GM18951 (cell line): ENCODE data around the gene NUP107.

Experiments used
- POLR2A ChIP-seq: IDR thresholded peaks from 4 replicates; pipeline ENCODE4 v1.6.1; 2011; ENCODE audit warnings: mild to moderate bottlenecking; ENCODE audit not compliant: insufficient read length, insufficient read depth; ENCODE audit errors: extremely low read depth
- in situ Hi-C: fragments of 300-500 bp; cut with MboI; formaldehyde crosslinking; loops from one replicate; pipeline ENCODE4 v1.12.0; 2022; ENCODE audit warnings: low sequenced_read_pairs, mixed read lengths, inconsistent platforms; ENCODE audit not compliant: unreplicated experiment

Gene NUP107

DNA sequence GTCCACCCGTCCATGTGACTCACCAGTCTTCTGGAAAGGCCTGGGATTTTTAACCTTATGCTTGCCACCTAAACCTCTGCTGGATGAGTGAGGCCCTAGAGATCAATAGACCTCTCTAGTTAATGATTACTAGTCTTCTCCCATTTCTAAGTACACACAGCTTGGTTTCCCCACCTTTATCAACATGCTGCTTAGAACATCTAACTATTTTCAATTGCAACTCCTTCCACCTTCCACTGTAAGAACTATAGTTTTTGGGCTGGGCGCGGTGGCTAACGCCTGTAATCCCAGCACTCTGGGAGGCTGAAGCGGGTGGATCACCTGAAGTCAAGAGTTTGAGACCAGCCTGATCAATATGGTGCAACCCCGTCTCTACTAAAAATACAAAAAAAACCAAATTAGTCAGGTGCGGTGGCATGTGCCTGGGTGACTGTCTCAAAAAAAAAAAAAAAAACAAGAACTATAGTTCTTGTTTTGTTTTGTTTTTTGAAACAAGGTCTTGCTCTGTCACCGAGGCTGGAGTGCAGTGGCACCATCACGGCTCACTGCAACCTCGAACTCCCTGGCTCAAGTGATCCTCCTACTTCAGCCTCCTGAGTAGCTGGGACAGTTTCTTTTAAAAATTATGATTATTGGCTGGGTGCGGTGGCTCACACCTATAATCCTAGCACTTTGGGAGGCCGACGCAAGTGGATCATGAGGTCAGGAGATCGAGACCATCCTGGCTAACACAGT lies 102.5 kb downstream of the NUP107 start:
- in situ Hi-C loops, result no loop called here

DNA sequence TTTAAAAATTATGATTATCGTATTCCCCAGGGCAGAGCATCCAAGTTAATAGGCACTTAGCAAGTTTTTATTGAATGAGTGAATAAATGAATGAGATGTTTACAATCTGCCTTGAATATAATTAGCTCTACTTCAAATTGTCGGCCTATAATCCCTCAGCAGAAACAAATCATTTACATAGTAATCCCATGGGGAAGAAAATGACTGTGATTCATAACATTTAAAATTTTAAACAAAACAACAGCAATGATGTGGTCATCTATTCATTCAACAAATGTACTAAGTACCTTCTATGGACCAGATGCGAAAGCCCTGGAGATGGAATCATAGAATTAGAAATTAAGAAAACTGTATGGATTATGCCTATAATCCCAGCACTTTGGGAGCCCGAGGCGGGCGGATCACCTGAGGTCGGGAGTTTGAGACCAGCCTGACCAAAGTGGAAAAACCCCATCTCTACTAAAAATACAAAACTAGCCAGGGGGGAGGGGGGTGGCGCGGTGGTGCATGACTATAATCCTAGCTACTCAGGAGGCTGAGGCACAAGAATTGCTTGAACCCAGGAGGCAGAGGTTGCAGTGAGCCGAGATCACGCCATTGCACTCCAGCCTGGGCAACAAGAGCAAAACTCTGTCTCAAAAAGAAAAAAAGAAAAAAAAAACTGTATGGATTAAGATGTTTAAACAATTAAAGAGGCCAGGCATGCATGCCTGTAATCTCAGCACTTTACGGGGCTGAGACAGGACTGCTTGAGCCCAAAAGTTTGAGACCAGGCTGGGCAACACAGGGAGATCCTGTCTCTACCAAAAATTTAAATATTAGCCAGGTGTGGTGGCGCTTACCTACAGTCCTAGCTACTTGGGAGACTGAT lies 103.5 kb downstream of the NUP107 start:
- in situ Hi-C loops, result no loop called here

More for the DNA sequence above, 102.5 kb downstream of the NUP107 start:
- no peak for TF ChIP-seq POLR2A

GRCh38 chr12:68790952-68791234 lies 104.1 kb downstream of the NUP107 start:
- TF ChIP-seq POLR2A, result no peak
- in situ Hi-C loops, result no loop called here

More for the DNA sequence above, 103.5 kb downstream of the NUP107 start:
- no peak for TF ChIP-seq POLR2A

- in situ Hi-C loops, result no loop called here
- no peak for TF ChIP-seq POLR2A
Observed at GRCh38 chr12:68791897-68792481, 105.2 kb downstream of the NUP107 start.

DNA sequence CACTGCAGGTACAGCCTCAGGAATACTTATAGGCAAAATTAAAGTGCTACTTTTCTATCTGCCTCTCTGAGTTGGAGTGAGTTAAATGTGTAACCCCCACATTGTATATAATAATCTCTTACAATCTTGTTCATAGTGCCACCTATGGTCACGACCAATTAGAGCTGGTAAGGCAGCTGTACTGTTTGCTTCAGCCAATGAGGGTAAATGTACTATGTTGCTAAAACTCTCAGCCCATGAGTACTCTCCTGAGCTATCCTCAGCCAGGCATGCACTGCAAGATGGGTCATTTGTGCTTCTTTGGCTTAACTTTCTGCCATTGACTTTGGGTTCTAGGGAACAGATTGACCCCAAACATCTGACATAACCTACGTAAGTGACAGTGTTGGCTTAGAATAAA lies 106.2 kb downstream of the NUP107 start:
- in situ Hi-C loops, result no loop called here
- TF ChIP-seq POLR2A, result no peak

DNA sequence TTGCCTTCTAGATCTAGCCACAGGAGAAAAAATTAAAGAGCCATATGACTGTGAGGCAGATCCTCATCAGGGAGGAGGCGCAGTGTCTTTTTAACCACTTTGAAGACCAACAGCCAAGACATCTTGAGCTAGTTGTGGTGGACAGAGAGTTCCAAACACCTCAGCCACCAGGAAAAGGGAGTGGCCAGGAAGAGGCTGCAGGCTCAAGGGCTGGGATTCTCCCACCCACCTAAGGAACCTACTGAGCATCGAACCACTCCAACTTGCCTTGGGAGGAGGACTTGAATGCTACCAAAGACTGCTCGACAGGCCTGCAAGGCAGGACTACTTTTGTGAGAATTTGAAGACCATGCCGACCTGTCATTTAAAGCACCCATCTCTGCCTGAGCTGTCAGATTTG lies 106.7 kb downstream of the NUP107 start:
- in situ Hi-C loops, result no loop called here
- TF ChIP-seq POLR2A, result no peak

DNA sequence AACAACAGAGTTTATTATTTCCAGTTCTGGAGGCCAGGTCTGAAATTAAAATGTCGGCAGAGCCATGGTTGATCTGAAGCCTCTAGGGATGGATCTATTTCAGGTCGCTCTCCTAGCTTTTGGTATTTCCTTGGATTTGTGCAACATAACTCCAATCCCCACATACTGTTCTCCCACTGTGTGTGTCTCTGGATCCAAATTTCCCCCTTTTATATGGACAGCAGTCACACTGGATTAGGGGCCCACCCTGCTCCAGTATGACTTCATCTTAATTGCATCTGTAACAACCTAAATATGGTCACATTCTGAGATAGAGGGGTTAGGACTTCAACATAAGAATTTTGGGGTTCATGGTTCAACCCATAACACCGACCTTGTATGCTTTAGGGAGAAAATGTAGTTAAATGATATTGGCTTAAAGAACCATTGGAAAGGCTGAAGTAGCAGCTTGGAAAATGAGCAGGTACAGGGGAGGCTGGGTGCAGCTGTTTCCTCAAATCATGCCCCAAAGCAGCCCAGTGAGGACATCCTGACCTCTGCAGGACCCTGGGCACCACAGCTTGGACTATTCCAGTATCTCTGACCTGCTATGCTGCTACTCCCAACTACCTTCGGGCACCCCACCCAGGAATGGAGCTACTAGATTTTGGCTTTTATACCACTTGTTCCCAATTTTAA lies 107.3 kb downstream of the NUP107 start:
- TF ChIP-seq POLR2A, result no peak
- in situ Hi-C loops, result no loop called here

DNA sequence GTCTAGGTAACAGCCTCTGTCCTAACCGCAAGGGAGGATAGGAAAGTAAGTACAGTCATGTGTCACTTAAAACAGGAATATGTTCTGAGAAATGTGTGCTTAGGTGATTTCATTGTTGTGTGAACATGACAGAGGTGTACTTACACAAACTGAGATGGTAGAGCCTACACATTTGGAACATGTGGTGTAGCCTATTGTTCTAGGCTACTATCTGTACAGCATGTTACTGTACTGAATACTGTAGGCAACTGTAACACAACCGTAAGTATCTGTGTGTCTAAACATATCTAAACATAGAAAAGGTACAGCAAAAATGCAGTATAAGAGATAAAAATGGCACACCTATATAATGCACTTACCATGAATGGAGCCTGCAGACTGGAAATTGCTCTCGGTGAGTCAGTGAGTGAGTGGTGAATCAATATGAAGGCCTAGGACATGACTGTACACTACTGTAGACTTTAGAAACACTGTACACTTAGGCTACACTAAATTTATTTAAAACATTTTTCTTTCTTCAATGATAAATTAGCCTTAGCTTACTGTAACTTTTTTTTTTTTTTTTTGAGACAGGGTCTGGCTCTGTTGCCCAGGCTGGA lies 108.0 kb downstream of the NUP107 start:
- TF ChIP-seq POLR2A, result no peak
- in situ Hi-C loops, result no loop called here
